IMR-90 (cell line): ENCODE measurements around the gene ULBP2. TPM values are rescaled to one million over a fixed set of nuclear protein-coding genes. Genes with fewer than 3 reads are reported as not detected.

ENCODE experiments used
- ATAC-seq: fragments of 200-7000 bp; cut with Tn5 transposase; 2 replicates; pipeline ENCODE4 v1.9.1; 2020; ENCODE audit warnings: low read depth, mild to moderate bottlenecking, moderate library complexity
- BruUV-seq: library from RNA; stranded (reverse); fragments of 400-500 nt; replicated peaks from 2 replicates; lab custom pipeline; 2021; lab: Mats Ljungman, UMichigan
- CTCF ChIA-PET: fragments of 300-600 bp; formaldehyde crosslinking; extraction: SDS; loops from one replicate; lab custom pipeline; 2021; ENCODE audit warnings: antibody characterized with exemption; lab: Yijun Ruan, JAX
- POLR2A ChIA-PET: fragments of 300-600 bp; sonication (Branson Sonifier 250); formaldehyde crosslinking; loops from one replicate; lab custom pipeline; 2022; ENCODE audit warnings: antibody characterized with exemption; ENCODE audit not compliant: unreplicated experiment; lab: Charles Lee
- DNase-seq: peaks from one replicate; pipeline ENCODE4 v3.0.0; 2013
- H2AFZ ChIP-seq: replicated peaks from 2 replicates; pipeline ENCODE3; 2013; ENCODE audit warnings: low read length, mild to moderate bottlenecking; ENCODE audit not compliant: poor library complexity
- H2AK5ac ChIP-seq: 2 replicates; pipeline ENCODE4 v1.6.1; 2013; ENCODE audit warnings: low read depth, low read length, inconsistent platforms
- H2AK9ac ChIP-seq: replicated peaks from 2 replicates; pipeline ENCODE3; 2013; ENCODE audit warnings: mild to moderate bottlenecking, low read depth, low read length, moderate library complexity; ENCODE audit not compliant: poor library complexity
- H2BK120ac ChIP-seq: 2 replicates; pipeline ENCODE4 v1.6.1; 2013; ENCODE audit warnings: low read depth, low read length, inconsistent platforms
- H2BK15ac ChIP-seq: 3 replicates; pipeline ENCODE4 v1.6.1; 2013; ENCODE audit warnings: low read depth, low read length, inconsistent platforms
- H2BK20ac ChIP-seq: 2 replicates; pipeline ENCODE4 v1.6.1; 2013; ENCODE audit warnings: low read depth, mild to moderate bottlenecking, inconsistent platforms, low read length, moderate library complexity
- H2BK5ac ChIP-seq: 2 replicates; pipeline ENCODE4 v1.6.1; 2013; ENCODE audit warnings: mild to moderate bottlenecking, low read depth, low read length, inconsistent platforms; ENCODE audit not compliant: poor library complexity, severe bottlenecking
- H3K14ac ChIP-seq: replicated peaks from 2 replicates; pipeline ENCODE4 v1.6.1; 2013; ENCODE audit warnings: low read depth, low read length, inconsistent platforms
- H3K18ac ChIP-seq: 2 replicates; pipeline ENCODE4 v1.6.1; 2013; ENCODE audit warnings: low read depth, low read length, control low read depth
- H3K23ac ChIP-seq: 2 replicates; pipeline ENCODE4 v1.6.1; 2013; ENCODE audit warnings: low read depth, low read length, inconsistent platforms
- H3K27ac ChIP-seq: 2 replicates; pipeline ENCODE4 v1.5.1; 2013; ENCODE audit warnings: mild to moderate bottlenecking, control low read depth, low read length; ENCODE audit not compliant: insufficient read depth
- H3K27me3 ChIP-seq: 2 replicates; pipeline ENCODE4 v1.6.1; 2013; ENCODE audit warnings: low read length; ENCODE audit not compliant: control insufficient read depth, insufficient read depth
- H3K36me3 ChIP-seq: 2 replicates; pipeline ENCODE4 v1.6.1; 2013; ENCODE audit warnings: low read length, mixed read lengths; ENCODE audit not compliant: control insufficient read depth, insufficient read depth
- H3K4ac ChIP-seq: 2 replicates; pipeline ENCODE4 v1.6.1; 2013; ENCODE audit warnings: low read depth, low read length, inconsistent platforms
- H3K4me1 ChIP-seq: 2 replicates; pipeline ENCODE4 v1.6.1; 2013; ENCODE audit warnings: low read length, mixed read lengths; ENCODE audit not compliant: control insufficient read depth, insufficient read depth
- H3K4me2 ChIP-seq: 2 replicates; pipeline ENCODE4 v1.6.1; 2013; ENCODE audit warnings: low read depth, mild to moderate bottlenecking, control low read depth, low read length, moderate library complexity
- H3K4me3 ChIP-seq: 2 replicates; pipeline ENCODE4 v1.5.1; 2013; ENCODE audit warnings: low read depth, mild to moderate bottlenecking, control low read depth, low read length, moderate library complexity; ENCODE audit not compliant: insufficient read depth
- H3K56ac ChIP-seq: 2 replicates; pipeline ENCODE4 v1.6.1; 2013; ENCODE audit warnings: low read length, inconsistent platforms; ENCODE audit not compliant: insufficient read depth; ENCODE audit errors: extremely low read depth
- H3K79me1 ChIP-seq, 2 experiments: 2 replicates each; pipeline ENCODE4 v1.6.1; 2013; ENCODE audit warnings: low read length in 2 of 2, inconsistent platforms in 1 of 2, low read depth in 1 of 2
- H3K9ac ChIP-seq: 2 replicates; pipeline ENCODE4 v1.6.1; 2013; ENCODE audit warnings: low read depth, low read length, control low read depth
- H3K9me1 ChIP-seq: 2 replicates; pipeline ENCODE4 v1.6.1; 2013; ENCODE audit warnings: low read length, inconsistent platforms; ENCODE audit not compliant: insufficient read depth
- H3K9me3 ChIP-seq: 2 replicates; pipeline ENCODE4 v1.6.1; 2013; ENCODE audit warnings: low read length; ENCODE audit not compliant: control insufficient read depth, insufficient read depth
- H4K20me1 ChIP-seq: 2 replicates; pipeline ENCODE4 v1.6.1; 2013; ENCODE audit warnings: low read length, inconsistent platforms; ENCODE audit not compliant: insufficient read depth
- H4K5ac ChIP-seq: 2 replicates; pipeline ENCODE4 v1.6.1; 2013; ENCODE audit warnings: mild to moderate bottlenecking, low read depth, low read length, control low read depth
- H4K8ac ChIP-seq, 2 experiments: 2 replicates each; pipeline ENCODE4 v1.6.1; 2013; ENCODE audit warnings: low read depth in 2 of 2, low read length in 2 of 2, control low read depth in 1 of 2, inconsistent platforms in 1 of 2
- H4K91ac ChIP-seq: 2 replicates; pipeline ENCODE4 v1.6.1; 2013; ENCODE audit warnings: low read depth, low read length, inconsistent platforms; ENCODE audit not compliant: insufficient read depth
- BHLHE40 ChIP-seq: fragments of 150-350 bp; IDR thresholded peaks from 2 replicates; pipeline ENCODE4 v1.6.1; 2016; ENCODE audit warnings: mild to moderate bottlenecking, low read depth, low read length
- MAZ ChIP-seq: IDR thresholded peaks from 2 replicates; pipeline ENCODE4 v1.6.1; 2012; ENCODE audit warnings: low read depth, mild to moderate bottlenecking, low read length, improper control_type of control experiment, moderate library complexity, borderline replicate concordance
- NFE2L2 ChIP-seq: fragments of 150-350 bp; IDR thresholded peaks from 2 replicates; pipeline ENCODE4 v1.6.1; 2016; ENCODE audit warnings: low read depth, mild to moderate bottlenecking, low read length
- RAD21 ChIP-seq: IDR thresholded peaks from 2 replicates; pipeline ENCODE4 v1.6.1; 2012; ENCODE audit warnings: low read length, improper control_type of control experiment
- SMC3 ChIP-seq: fragments of 150-350 bp; IDR thresholded peaks from 2 replicates; pipeline ENCODE4 v1.6.1; 2016; ENCODE audit warnings: low read depth, mild to moderate bottlenecking, antibody characterized with exemption, low read length, moderate library complexity
- USF2 ChIP-seq: fragments of 150-350 bp; IDR thresholded peaks from 2 replicates; pipeline ENCODE4 v1.6.1; 2017; ENCODE audit warnings: mild to moderate bottlenecking, antibody characterized with exemption, low read length, low read depth
- WGBS, 2 experiments: methylation state at CpG; one replicate each; pipeline versions ENCODE4 v1.1.5 to v1.1.7; 2013; ENCODE audit warnings: missing lambda C conversion rate in 2 of 2; ENCODE audit not compliant: insufficient read length in 1 of 2; ENCODE audit errors: extremely low coverage in 2 of 2; 5-methylcytosine and 5-hydroxymethylcytosine counted together
- dilution Hi-C: fragments of 300-500 bp; cut with HindIII; formaldehyde crosslinking; loops from one replicate; pipeline ENCODE4 v1.14.3; 2018; ENCODE audit warnings: low sequenced_read_pairs; ENCODE audit not compliant: unreplicated experiment
- in situ Hi-C: fragments of 300-500 bp; cut with MboI; formaldehyde crosslinking; loops from 3 replicates; pipeline ENCODE4 v1.14.3; 2019; ENCODE audit warnings: low sequenced_read_pairs, inconsistent platforms, mixed read lengths
- intact Hi-C: fragments of 100-400 bp; cut with micrococcal nuclease; formaldehyde crosslinking; loops from 2 replicates; pipeline ENCODE4 v1.10.0; 2022
- polyA plus RNA-seq, 3 experiments: library from polyadenylated mRNA; depleted of rRNA; stranded (reverse); fragments of >200 nt; gene quantifications; 2 replicates each; pipeline ENCODE4 v1.2.3, GENCODE V29; 2012; ENCODE audit warnings: low replicate concordance in 1 of 3
- total RNA-seq: library from RNA; depleted of rRNA; stranded (reverse); fragments of >200 nt; gene quantifications from 2 replicates; pipeline ENCODE4 v1.2.3, GENCODE V29; 2012

Gene ULBP2
- total and polyA plus RNA-seq, 2 of the 4 experiments (the other 2 are of a cell fraction) = 7.9 to 16.2 TPM

GRCh38 chr6:149931501-149931900 lies 10.3 kb upstream of the ULBP2 start:
- TF ChIP-seq SMC3 (no peak), MAZ (no peak), RAD21 (no peak), USF2 (no peak), NFE2L2 (no peak), BHLHE40 (no peak)
- Histone ChIP-seq H3K4me3 (no peak overlapping the region), H3K18ac (no peak overlapping the region), H3K14ac (no peak overlapping the region), H4K5ac (no peak overlapping the region), H4K20me1 (no peaks in the 10 kb centered on the region), H3K4me2 (no peak overlapping the region), H2AFZ (no peak overlapping the region), H2BK15ac (no peak overlapping the region), H2BK5ac (no peak overlapping the region), H3K23ac (no peak overlapping the region), H3K9me1 (no peaks in the 10 kb centered on the region), H2AK5ac (no peak overlapping the region), H3K4me1 (no peaks in the 10 kb centered on the region), H2AK9ac (no peak overlapping the region), H3K9ac (no peak overlapping the region), H3K36me3 (no peaks in the 10 kb centered on the region), H3K79me1 (no peaks in the 10 kb centered on the region), H4K8ac (no peak overlapping the region), H3K27me3 (peaks cover 36% of the 10 kb centered on the region), H2BK120ac (no peak overlapping the region), H3K9me3 (no peaks in the 10 kb centered on the region), H4K91ac (no peak overlapping the region), H3K27ac (no peak overlapping the region), H3K4ac (no peak overlapping the region), H2BK20ac (no peak overlapping the region), H3K56ac (no peak overlapping the region)
- no CpG with 5 or more reads among the region's 6 CpGs for WGBS, 2 experiments
- intact Hi-C loops = loop anchor here (5.0 to 10.0 kb wide), 2 partner anchors 406 to 883 kb away; no protein-coding TSS in a partner anchor
- no TSS peak for BruUV-seq
- DNase-seq (no peak), ATAC-seq (no peak)
- ChIA-PET POLR2A (no interaction called here), CTCF (no interaction called here)
- in situ Hi-C loops = loop anchor here (10.0 to 25.0 kb wide), 2 partner anchors 406 to 883 kb away; no protein-coding TSS in a partner anchor
- dilution Hi-C loops = no loop called here
